ENCODE results near the gene MAGI3. TPM values are rescaled to one million over a fixed set of nuclear protein-coding genes. Genes with fewer than 3 reads are reported as not detected.

Gene MAGI3
- total and polyA plus RNA-seq, 3 donors from 2014 or later: 15.8 to 18.9 (median 18.8) TPM

- Histone ChIP-seq H3K9me3 (no peaks in the 10 kb centered on the region), H3K27ac (no peak overlapping the region), H3K4me3 (no peak overlapping the region), H3K4me1 (no peaks in the 10 kb centered on the region), H3K36me3 (ENCODE audit: low read depth, missing control alignments) (no peaks in the 10 kb centered on the region), H3K27me3 (no peaks in the 10 kb centered on the region)
- no peak for DNase-seq
- TF ChIP-seq CTCF (IDR thresholded peaks at IDR 0.05): no peak
- no peak for TF ChIP-seq POLR2A (IDR thresholded peaks at IDR 0.05)
- WGBS, 2 donors: 69 to 77% methylated on average over 2 of the region's 2 CpGs
- intact Hi-C loops (cut with DNase I; ENCODE audit: low total_unique reads): no loop called here
Measured at GRCh38 chr1:113416496-113416895, 26.2 kb downstream of the MAGI3 start.

- WGBS, 2 donors: 95 to 96% methylated on average over 19 to 26 of the region's 26 CpGs
- no peak for TF ChIP-seq POLR2A (IDR thresholded peaks at IDR 0.05)
- TF ChIP-seq CTCF (IDR thresholded peaks at IDR 0.05): no peak
- Histone ChIP-seq H3K36me3 (ENCODE audit: low read depth, missing control alignments) (no peaks in the 10 kb centered on the region), H3K4me3 (no peak overlapping the region), H3K9me3 (no peaks in the 10 kb centered on the region), H3K27me3 (no peaks in the 10 kb centered on the region), H3K27ac (no peak overlapping the region), H3K4me1 (no peaks in the 10 kb centered on the region)
- DNase-seq: no peak
- intact Hi-C loops (cut with DNase I; ENCODE audit: low total_unique reads): no loop called here
Measured at GRCh38 chr1:113422315-113423068, 32.2 kb downstream of the MAGI3 start.

GRCh38 chr1:113423826-113424225 lies 33.5 kb downstream of the MAGI3 start:
- 92% methylated on average over 13 of the region's 14 CpGs; no CpG with 5 or more reads in 1 of the 2 donors for WGBS, 2 donors
- Histone ChIP-seq H3K9me3 (no peaks in the 10 kb centered on the region), H3K36me3 (ENCODE audit: low read depth, missing control alignments) (no peaks in the 10 kb centered on the region), H3K27ac (no peak overlapping the region), H3K4me1 (no peaks in the 10 kb centered on the region), H3K27me3 (no peaks in the 10 kb centered on the region), H3K4me3 (no peak overlapping the region)
- no peak for DNase-seq
- intact Hi-C loops (cut with DNase I; ENCODE audit: low total_unique reads): no loop called here
- no peak for TF ChIP-seq CTCF (IDR thresholded peaks at IDR 0.05)
- no peak for TF ChIP-seq POLR2A (IDR thresholded peaks at IDR 0.05)

- no peak for TF ChIP-seq POLR2A (IDR thresholded peaks at IDR 0.05)
- TF ChIP-seq CTCF (IDR thresholded peaks at IDR 0.05): no peak
- 87% methylated on average over 3 of the region's 3 CpGs for WGBS, 2 donors
- Histone ChIP-seq H3K27me3 (no peaks in the 10 kb centered on the region), H3K4me1 (no peaks in the 10 kb centered on the region), H3K36me3 (ENCODE audit: low read depth, missing control alignments) (no peaks in the 10 kb centered on the region), H3K4me3 (no peak overlapping the region), H3K27ac (no peak overlapping the region), H3K9me3 (no peaks in the 10 kb centered on the region)
- intact Hi-C loops (cut with DNase I; ENCODE audit: low total_unique reads): no loop called here
- DNase-seq: no peak
Measured at GRCh38 chr1:113429461-113430153, 39.3 kb downstream of the MAGI3 start.
